Stimulated activated CD4-positive, alpha-beta T cell treated with anti-CD3 and anti-CD28 coated beads, Interleukin-15, amount 100 ng/mL, for 24 hours (primary cell): ENCODE measurements around the gene MTCH2.

Experiments used
- DNase-seq: peaks from one replicate; pipeline ENCODE4 v3.0.0-alpha.2; 2020

The MTCH2 gene

GRCh38 chr11:47631473-47631872, 10.9 kb downstream of the MTCH2 start:
- DNase-seq = no peak

- no peak for DNase-seq
Observed at GRCh38 chr11:47628026-47628425, 14.3 kb downstream of the MTCH2 start.

GRCh38 chr11:47626234-47626633, 16.1 kb downstream of the MTCH2 start:
- DNase-seq = no peak

GRCh38 chr11:47620836-47621378, 21.5 kb downstream of the MTCH2 start:
- DNase-seq = no peak

GRCh38 chr11:47617417-47617809, 24.9 kb downstream of the MTCH2 start:
- no peak for DNase-seq

- peak; percentile 19 for DNase-seq
Observed at GRCh38 chr11:47616726-47617416, 25.5 kb downstream of the MTCH2 start.

- no peak for DNase-seq
Observed at GRCh38 chr11:47615249-47615648, 27.1 kb downstream of the MTCH2 start.

GRCh38 chr11:47611348-47611794, 31.0 kb downstream of the MTCH2 start:
- no peak for DNase-seq

- no peak for DNase-seq
Observed at GRCh38 chr11:47609675-47610074, 32.7 kb downstream of the MTCH2 start.

GRCh38 chr11:47607380-47607779, 35.0 kb downstream of the MTCH2 start:
- no peak for DNase-seq

GRCh38 chr11:47606731-47607130, 35.6 kb downstream of the MTCH2 start:
- no peak for DNase-seq

- no peak for DNase-seq
Observed at GRCh38 chr11:47605921-47606320, 36.4 kb downstream of the MTCH2 start.

- no peak for DNase-seq
Observed at GRCh38 chr11:47603295-47603694, 39.1 kb downstream of the MTCH2 start.

GRCh38 chr11:47599902-47600301, 42.5 kb downstream of the MTCH2 start:
- DNase-seq = no peak

GRCh38 chr11:47595967-47596366, 46.4 kb downstream of the MTCH2 start:
- no peak for DNase-seq

- no peak for DNase-seq
Observed at GRCh38 chr11:47595029-47595428, 47.3 kb downstream of the MTCH2 start.

GRCh38 chr11:47593934-47594855, 48.2 kb downstream of the MTCH2 start, which contains the start of gene C1QTNF4:
Gene C1QTNF4 (minus strand): TSS chr11:47594411. CDS start chr11:47590810, 3,601 bp downstream.
- no peak for DNase-seq

GRCh38 chr11:47593492-47593933, 48.8 kb downstream of the MTCH2 start:
- DNase-seq = no peak

- DNase-seq = no peak
Observed at GRCh38 chr11:47592970-47593369, 49.4 kb downstream of the MTCH2 start.

GRCh38 chr11:47592251-47592650, 50.1 kb downstream of the MTCH2 start:
- no peak for DNase-seq

- DNase-seq = no peak
Observed at GRCh38 chr11:47591764-47592163, 50.6 kb downstream of the MTCH2 start.

- no peak for DNase-seq
Observed at GRCh38 chr11:47589977-47590861, 52.1 kb downstream of the MTCH2 start.

GRCh38 chr11:47589584-47589976, 52.8 kb downstream of the MTCH2 start:
- no peak for DNase-seq
